ENCODE results near the gene POGZ.

- TF ChIP-seq GATA2 (IDR thresholded peaks at IDR 0.05; ENCODE audit: low read depth, low read length) = no peak
- TF ChIP-seq GATA3 (IDR thresholded peaks at IDR 0.05; ENCODE audit: low read depth, low read length) = no peak
Measured at GRCh38 chr1:151499930-151500329, 40.6 kb upstream of the POGZ start.
